G401 (cell line): Measurements from ENCODE around the gene ZMYM1. TPM values are rescaled to one million over a fixed set of nuclear protein-coding genes. Genes with fewer than 3 reads are reported as not detected.
"Not testable (repeated sequence)": the region's sequence is repeated elsewhere in the genome, so short reads cannot be mapped to it uniquely, and the experiment has no call there.

Experiments
- DNase-seq: peaks from one replicate; pipeline ENCODE4 v3.0.0-alpha.2; 2015; ENCODE audit warnings: low spot score
- in situ Hi-C: cut with HindIII; loops from 2 replicates; pipeline ENCODE4 v1.10.0; 2016; ENCODE audit warnings: low sequenced_read_pairs, mixed read lengths
- total RNA-seq: library from RNA; depleted of rRNA; stranded (reverse); fragments of >200 nt; shearing (Covaris generic); gene quantifications from 2 replicates; pipeline ENCODE4 v1.2.3, GENCODE V29; 2014

ZMYM1 gene
- total RNA-seq, 1 experiment from 2014 or later = 18.8 TPM

- in situ Hi-C loops = no loop called here
- DNase-seq = no peak
Observed at GRCh38 chr1:35069746-35070145, 9.4 kb upstream of the ZMYM1 start.

- in situ Hi-C loops = no loop called here
- DNase-seq = no peak
Observed at GRCh38 chr1:35073265-35073811, 5.8 kb upstream of the ZMYM1 start.

- in situ Hi-C loops, DNase-seq: not testable (repeated sequence)
Observed at GRCh38 chr1:35076426-35076825, 2.8 kb upstream of the ZMYM1 start.

- in situ Hi-C loops = no loop called here
- no peak for DNase-seq
Observed at GRCh38 chr1:35080171-35080854, 1.1 kb downstream of the ZMYM1 start.

GRCh38 chr1:35085421-35085820 lies 6.2 kb downstream of the ZMYM1 start:
- no peak for DNase-seq
- in situ Hi-C loops = no loop called here

GRCh38 chr1:35097224-35097623 lies 18.0 kb downstream of the ZMYM1 start:
- DNase-seq = no peak
- in situ Hi-C loops = no loop called here

GRCh38 chr1:35111106-35111505 lies 31.9 kb downstream of the ZMYM1 start:
- in situ Hi-C loops = no loop called here
- DNase-seq = no peak

GRCh38 chr1:35112668-35113067 lies 33.5 kb downstream of the ZMYM1 start:
- DNase-seq = no peak
- in situ Hi-C loops = no loop called here

- DNase-seq = no peak
- in situ Hi-C loops = no loop called here
Observed at GRCh38 chr1:35115459-35116383, 36.5 kb downstream of the ZMYM1 start.

GRCh38 chr1:35120458-35121133 lies 41.4 kb downstream of the ZMYM1 start:
- DNase-seq = no peak
- in situ Hi-C loops = no loop called here

GRCh38 chr1:35122311-35122710 lies 43.1 kb downstream of the ZMYM1 start:
- no peak for DNase-seq
- in situ Hi-C loops = no loop called here

GRCh38 chr1:35126546-35126945 lies 47.4 kb downstream of the ZMYM1 start:
- DNase-seq = no peak

GRCh38 chr1:35129080-35129479 lies 49.9 kb downstream of the ZMYM1 start:
- in situ Hi-C loops = no loop called here

More at GRCh38 chr1:35126546-35126945, 47.4 kb downstream of the ZMYM1 start:
- in situ Hi-C loops = no loop called here

GRCh38 chr1:35136780-35137179 lies 57.6 kb downstream of the ZMYM1 start:
- no peak for DNase-seq
- in situ Hi-C loops = no loop called here

More at GRCh38 chr1:35129080-35129479, 49.9 kb downstream of the ZMYM1 start:
- DNase-seq = no peak

GRCh38 chr1:35137590-35137989 lies 58.4 kb downstream of the ZMYM1 start:
- DNase-seq, in situ Hi-C loops: not testable (repeated sequence)

GRCh38 chr1:35142294-35142693 lies 63.1 kb downstream of the ZMYM1 start:
- DNase-seq, in situ Hi-C loops: not testable (repeated sequence)

GRCh38 chr1:35142728-35143127 lies 63.5 kb downstream of the ZMYM1 start:
- DNase-seq, in situ Hi-C loops: not testable (repeated sequence)

GRCh38 chr1:35143737-35144508 lies 64.7 kb downstream of the ZMYM1 start:
- in situ Hi-C loops = no loop called here

More at GRCh38 chr1:35143737-35144508, 64.7 kb downstream of the ZMYM1 start:
- DNase-seq = no peak
